Activated naive CD4-positive, alpha-beta T cell treated with anti-CD3 and anti-CD28 coated beads for 36 hours (primary cell): ENCODE results near the gene STK16. TPM values are rescaled to one million over a fixed set of nuclear protein-coding genes. Genes with fewer than 3 reads are reported as not detected.
A peak's percentile ranks its signal among the peaks of the same experiment; 100 is the strongest.

ENCODE experiments used
- CTCF ChIA-PET: fragments of 350-600 bp; sonication (Branson Sonifier 250); formaldehyde crosslinking; loops from one replicate; lab custom pipeline; 2021; ENCODE audit warnings: antibody characterized with exemption; lab: Charles Lee
- DNase-seq: peaks from one replicate; pipeline ENCODE4 v3.0.0-alpha.2; 2020
- H3K27ac Mint-ChIP-seq: one replicate; pipeline ENCODE4 v1.8.0; 2021; ENCODE audit warnings: mild to moderate bottlenecking, mixed read lengths
- H3K27me3 Mint-ChIP-seq: one replicate; pipeline ENCODE4 v1.8.0; 2021; ENCODE audit warnings: low read depth, mixed read lengths
- H3K36me3 Mint-ChIP-seq: one replicate; pipeline ENCODE4 v1.8.0; 2021; ENCODE audit warnings: low read depth, mixed read lengths
- H3K4me1 Mint-ChIP-seq: one replicate; pipeline ENCODE4 v1.8.0; 2021; ENCODE audit warnings: low read depth, mixed read lengths
- H3K4me3 Mint-ChIP-seq: one replicate; pipeline ENCODE4 v1.8.0; 2021; ENCODE audit warnings: mild to moderate bottlenecking, moderate library complexity, mixed read lengths
- H3K9me3 Mint-ChIP-seq: one replicate; pipeline ENCODE4 v1.8.0; 2021; ENCODE audit warnings: mixed read lengths
- intact Hi-C: fragments of 100-400 bp; cut with micrococcal nuclease; formaldehyde crosslinking; loops from one replicate; pipeline ENCODE4 v1.15.1; 2023
- total RNA-seq, 2 experiments: library from RNA; stranded (reverse); gene quantifications; one replicate each; pipeline ENCODE4 v1.2.3, GENCODE V29; 2021

STK16 gene
- total RNA-seq, 2 experiments from 2014 or later, result 33.7 to 35.5 TPM

DNA sequence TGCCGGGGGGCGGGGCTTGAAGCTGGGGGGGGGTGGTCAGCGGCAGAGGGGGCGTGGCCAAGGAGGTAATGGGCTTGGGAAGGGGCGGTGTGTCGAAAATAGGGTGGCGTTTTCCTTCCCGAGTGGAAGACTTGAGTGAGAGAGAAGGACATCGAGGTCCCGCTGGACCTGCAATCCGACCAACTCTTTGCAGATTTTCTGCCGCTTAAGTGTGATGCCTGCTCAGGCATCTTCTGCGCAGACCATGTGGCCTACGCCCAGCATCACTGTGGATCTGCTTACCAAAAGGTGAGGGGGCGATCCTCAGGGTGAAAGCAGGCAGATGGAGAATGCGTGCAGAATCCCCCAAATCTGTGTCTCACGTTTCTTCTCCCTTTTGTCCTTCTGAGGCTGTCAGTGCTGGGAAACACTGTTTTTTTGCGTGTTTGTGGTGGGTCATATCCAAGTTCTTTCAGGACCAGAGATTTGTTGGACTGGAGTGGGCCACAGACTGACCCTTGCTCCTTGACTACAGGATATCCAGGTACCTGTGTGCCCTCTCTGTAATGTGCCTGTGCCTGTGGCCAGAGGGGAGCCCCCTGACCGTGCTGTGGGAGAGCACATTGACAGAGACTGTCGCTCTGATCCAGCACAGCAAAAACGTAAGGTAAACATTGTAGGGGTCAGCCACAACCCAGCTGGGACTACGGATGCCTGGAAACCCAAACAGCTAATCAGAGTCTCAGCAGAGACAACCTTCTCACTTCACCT, 38.0 kb upstream of the STK16 start:
- peak overlapping the region; percentile 94 for H3K4me3 Mint-ChIP-seq
- H3K27me3 Mint-ChIP-seq, result no peaks in the 10 kb centered on the region
- CTCF ChIA-PET, result interaction anchor here (0.5 to 4.0 kb wide), 15 partner anchors 24 to 166 kb away, joined by 3 to 21 read pairs (median 4); partner anchors contain the start of genes CNPPD1, DNAJB2, NHEJ1 and SLC23A3
- peaks cover 32% of the 10 kb centered on the region for H3K4me1 Mint-ChIP-seq
- H3K27ac Mint-ChIP-seq, result peak overlapping the region; percentile 96
- intact Hi-C loops, result loop anchor here (1.0 to 2.0 kb wide), 2 partner anchors 12 to 179 kb away; partner anchors contain the start of gene DNPEP
- peaks cover 3% of the 10 kb centered on the region for H3K9me3 Mint-ChIP-seq
- no peak for DNase-seq
- peaks cover 13% of the 10 kb centered on the region for H3K36me3 Mint-ChIP-seq

- no peak for DNase-seq
- intact Hi-C loops, result loop anchor here (1.0 to 2.0 kb wide), 2 partner anchors 11 to 179 kb away; partner anchors contain the start of gene DNPEP
- Mint-ChIP-seq H3K4me1 (peaks cover 32% of the 10 kb centered on the region), H3K4me3 (peak overlapping the region; percentile 94), H3K9me3 (peaks cover 3% of the 10 kb centered on the region), H3K27ac (peak overlapping the region; percentile 78), H3K36me3 (peaks cover 13% of the 10 kb centered on the region), H3K27me3 (no peaks in the 10 kb centered on the region)
- CTCF ChIA-PET, result interaction anchor here (0.5 to 4.0 kb wide), 9 partner anchors 36 to 163 kb away, joined by 3 to 21 read pairs (median 4); partner anchors contain the start of gene DNAJB2
Measured at GRCh38 chr2:219207884-219208740, 37.2 kb upstream of the STK16 start.

- peaks cover 18% of the 10 kb centered on the region for H3K36me3 Mint-ChIP-seq
- intact Hi-C loops, result no loop called here
- peaks cover 32% of the 10 kb centered on the region for H3K4me1 Mint-ChIP-seq
- CTCF ChIA-PET, result interaction anchor here (1.0 to 4.0 kb wide), 4 partner anchors 35 to 86 kb away, joined by 3 to 21 read pairs (median 4); no protein-coding TSS in a partner anchor
- H3K27me3 Mint-ChIP-seq, result no peaks in the 10 kb centered on the region
- H3K4me3 Mint-ChIP-seq, result no peak overlapping the region
- no peak for DNase-seq
- peak overlapping the region; percentile 78 for H3K27ac Mint-ChIP-seq
- peaks cover under 1% of the 10 kb centered on the region for H3K9me3 Mint-ChIP-seq
Measured at GRCh38 chr2:219209236-219210195, 35.8 kb upstream of the STK16 start.

DNA sequence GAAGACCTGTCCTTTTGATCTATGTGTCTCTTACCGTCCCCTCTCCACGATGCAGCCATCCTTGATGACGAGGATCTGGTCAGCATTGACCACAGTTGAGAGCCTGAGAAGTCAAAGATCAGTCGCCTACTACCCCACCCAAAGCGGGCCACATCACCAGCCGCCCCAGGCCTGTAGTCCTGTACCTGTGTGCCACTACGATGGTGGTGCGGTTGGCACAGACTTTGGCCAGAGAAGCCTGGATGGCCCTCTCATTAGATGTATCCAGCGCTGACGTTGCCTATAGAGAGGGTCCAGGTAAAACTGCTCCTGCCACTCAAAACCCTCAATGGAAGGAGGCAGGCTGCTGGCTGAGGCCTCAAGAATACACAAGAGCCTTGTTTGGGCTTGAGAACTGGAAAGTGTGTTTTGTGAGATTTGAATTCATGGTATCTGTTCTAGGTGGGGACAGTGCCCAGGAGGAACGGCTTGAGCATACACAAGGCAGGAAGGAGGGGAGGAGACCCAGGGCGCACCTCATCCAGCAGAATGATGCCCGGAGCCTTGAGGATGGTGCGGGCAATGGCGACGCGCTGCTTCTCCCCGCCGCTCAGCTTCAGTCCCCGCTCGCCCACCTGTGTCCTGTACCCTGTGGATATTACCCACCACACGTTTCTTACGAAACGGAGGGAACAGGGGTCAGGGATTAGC, 34.9 kb upstream of the STK16 start:
- Mint-ChIP-seq H3K27ac (no peak overlapping the region), H3K9me3 (no peaks in the 10 kb centered on the region), H3K27me3 (no peaks in the 10 kb centered on the region), H3K36me3 (peaks cover 18% of the 10 kb centered on the region), H3K4me3 (no peak overlapping the region), H3K4me1 (peaks cover 32% of the 10 kb centered on the region)
- CTCF ChIA-PET, result interaction anchor here (0.5 to 2.1 kb wide), 2 partner anchors 34 to 39 kb away, joined by 3 to 7 read pairs; partner anchors contain the start of gene CNPPD1
- DNase-seq, result no peak
- intact Hi-C loops, result no loop called here

- CTCF ChIA-PET, result interaction anchor here (1.0 to 3.1 kb wide), 6 partner anchors 16 to 52 kb away, joined by 4 to 16 read pairs (median 8); partner anchors contain the start of genes ANKZF1, ATG9A, CNPPD1 and SLC23A3
- DNase-seq, result no peak
- Mint-ChIP-seq H3K27me3 (no peaks in the 10 kb centered on the region), H3K4me3 (no peak overlapping the region), H3K27ac (peak overlapping the region; percentile 67), H3K9me3 (no peaks in the 10 kb centered on the region), H3K36me3 (peaks cover 18% of the 10 kb centered on the region), H3K4me1 (peaks cover 33% of the 10 kb centered on the region)
- intact Hi-C loops, result loop anchor here (1.0 kb wide), 2 partner anchors 40 to 51 kb away; partner anchors contain the start of gene NHEJ1
Measured at GRCh38 chr2:219210886-219211362, 34.4 kb upstream of the STK16 start.

DNA sequence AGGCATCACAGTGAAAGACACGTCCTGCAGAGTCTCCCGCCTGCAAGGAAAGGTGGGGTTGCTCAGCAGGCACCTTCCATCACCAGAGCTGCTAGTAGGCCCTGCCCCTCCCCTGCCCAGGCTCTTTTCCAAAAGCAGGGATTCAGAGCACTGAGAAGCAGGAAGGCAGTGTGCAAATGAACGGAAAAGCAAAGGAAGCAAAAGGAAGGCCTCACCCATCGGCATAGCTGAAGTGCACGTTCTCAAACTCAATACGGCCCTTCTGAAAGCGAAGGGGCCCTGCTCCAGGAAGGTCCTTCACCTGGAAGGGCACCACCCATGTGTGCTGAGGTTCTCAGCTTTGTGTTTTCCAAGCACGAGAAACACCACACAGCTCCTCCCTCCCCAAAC, 32.3 kb upstream of the STK16 start:
- intact Hi-C loops, result no loop called here
- H3K9me3 Mint-ChIP-seq, result no peaks in the 10 kb centered on the region
- peaks cover 19% of the 10 kb centered on the region for H3K36me3 Mint-ChIP-seq
- CTCF ChIA-PET, result interaction anchor here (1.0 to 3.1 kb wide), 3 partner anchors 42 to 82 kb away, joined by 4 to 16 read pairs (median 8); partner anchors contain the start of gene SLC23A3
- no peak overlapping the region for H3K4me3 Mint-ChIP-seq
- peaks cover 39% of the 10 kb centered on the region for H3K4me1 Mint-ChIP-seq
- H3K27ac Mint-ChIP-seq, result no peak overlapping the region
- DNase-seq, result no peak
- H3K27me3 Mint-ChIP-seq, result no peaks in the 10 kb centered on the region

DNA sequence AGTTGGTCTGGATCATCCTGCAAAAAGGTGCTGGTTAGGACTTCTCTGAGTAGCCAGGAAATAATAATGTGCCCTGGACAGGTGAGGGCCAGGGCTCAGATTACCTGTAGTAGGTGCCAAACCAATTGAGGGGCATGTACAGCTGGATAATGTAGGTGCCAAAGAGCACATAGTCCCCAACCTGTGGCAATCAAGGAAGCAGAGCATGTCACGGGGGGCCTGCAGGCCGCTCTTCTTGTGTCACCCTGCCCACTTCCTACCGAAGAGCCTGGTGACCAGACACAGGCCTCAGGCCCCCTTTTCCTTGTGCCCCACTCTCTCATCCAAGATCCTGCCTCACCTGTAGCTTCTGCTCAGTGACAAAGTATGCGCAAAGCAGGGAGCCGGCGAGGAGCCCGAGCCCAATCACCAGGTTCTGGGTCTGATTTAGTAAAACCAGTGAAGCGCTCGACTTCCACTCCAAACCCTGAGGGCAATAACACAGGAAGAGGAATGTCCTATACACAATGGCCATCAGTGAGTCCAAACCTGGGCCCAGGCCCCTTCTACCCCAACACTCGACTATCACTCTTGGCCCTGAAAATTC, 31.7 kb upstream of the STK16 start:
- peaks cover 36% of the 10 kb centered on the region for H3K4me1 Mint-ChIP-seq

DNA sequence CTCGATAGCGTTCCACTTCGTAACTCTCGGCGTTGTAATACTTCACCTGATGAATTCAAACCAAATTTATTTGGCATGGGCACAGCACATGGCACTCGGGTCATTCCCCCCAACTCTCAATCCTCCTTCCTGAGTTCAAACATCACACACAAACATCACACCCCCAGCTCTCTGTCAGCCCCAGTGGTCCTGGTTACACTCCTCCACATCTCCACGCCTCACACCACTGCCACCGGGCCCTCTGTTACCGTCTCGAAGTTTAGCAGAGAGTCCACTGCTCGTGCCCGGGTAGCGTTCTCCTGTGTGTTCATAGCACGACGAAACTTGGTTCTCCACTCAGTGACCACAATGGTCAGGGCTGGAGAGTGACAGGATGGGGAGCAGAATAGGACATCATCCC, 31.1 kb upstream of the STK16 start:
- Mint-ChIP-seq H3K36me3 (peaks cover 12% of the 10 kb centered on the region), H3K27me3 (no peaks in the 10 kb centered on the region), H3K27ac (no peak overlapping the region), H3K4me1 (peaks cover 33% of the 10 kb centered on the region), H3K4me3 (no peak overlapping the region), H3K9me3 (no peaks in the 10 kb centered on the region)
- intact Hi-C loops, result no loop called here
- CTCF ChIA-PET, result interaction anchor here (1.6 kb wide), 1 partner anchor 81 kb away, joined by 8 read pairs; no protein-coding TSS in a partner anchor
- no peak for DNase-seq

More for the DNA sequence above, 31.7 kb upstream of the STK16 start:
- CTCF ChIA-PET, result interaction anchor here (1.0 to 3.1 kb wide), 3 partner anchors 43 to 81 kb away, joined by 4 to 16 read pairs (median 8); partner anchors contain the start of gene SLC23A3
- Mint-ChIP-seq H3K27me3 (no peaks in the 10 kb centered on the region), H3K4me3 (no peak overlapping the region), H3K9me3 (no peaks in the 10 kb centered on the region), H3K27ac (no peak overlapping the region), H3K36me3 (peaks cover 14% of the 10 kb centered on the region)
- no peak for DNase-seq
- intact Hi-C loops, result no loop called here

GRCh38 chr2:219214786-219215185, 30.5 kb upstream of the STK16 start:
- Mint-ChIP-seq H3K27ac (no peak overlapping the region), H3K36me3 (peaks cover 16% of the 10 kb centered on the region), H3K4me1 (peaks cover 33% of the 10 kb centered on the region), H3K4me3 (no peak overlapping the region), H3K27me3 (no peaks in the 10 kb centered on the region), H3K9me3 (no peaks in the 10 kb centered on the region)
- no peak for DNase-seq
- intact Hi-C loops, result no loop called here
- CTCF ChIA-PET, result interaction anchor here (1.0 kb wide), 1 partner anchor 43 kb away, joined by 3 read pairs; no protein-coding TSS in a partner anchor

DNA sequence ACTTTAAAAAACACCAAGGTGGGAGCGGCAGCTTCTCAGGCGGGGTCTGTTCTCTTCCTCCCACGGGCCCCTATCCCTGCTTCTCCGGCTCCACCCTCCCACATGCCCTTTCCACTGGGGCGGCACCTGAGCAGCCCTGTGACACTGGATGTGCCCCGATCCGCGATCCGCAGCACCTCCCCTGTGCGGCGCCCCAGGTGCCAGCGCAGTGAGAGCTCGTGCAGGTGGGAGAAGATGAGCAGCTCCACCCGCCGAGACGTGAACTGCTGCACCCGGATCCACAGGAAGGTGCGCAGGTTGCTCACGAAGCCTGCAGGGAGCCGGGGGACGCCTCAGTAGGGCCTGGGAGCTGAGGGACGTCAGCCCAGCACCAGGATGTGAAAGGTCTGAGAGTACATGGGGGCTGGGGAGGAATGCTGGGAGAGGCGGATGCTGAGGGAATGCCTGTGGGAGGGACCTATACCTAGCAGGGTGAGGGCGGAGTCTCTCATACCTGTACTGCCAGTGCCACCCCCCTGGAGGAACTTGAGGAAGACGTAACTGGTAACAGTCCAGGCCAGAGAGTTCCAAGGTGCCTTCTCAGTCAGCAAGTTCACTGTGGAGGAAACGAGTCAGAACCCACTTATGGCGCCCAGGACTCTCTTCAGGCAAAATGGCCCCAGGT, 29.3 kb upstream of the STK16 start:
- intact Hi-C loops, result no loop called here
- Mint-ChIP-seq H3K4me1 (peaks cover 28% of the 10 kb centered on the region), H3K27me3 (no peaks in the 10 kb centered on the region), H3K27ac (peak overlapping the region; percentile 30), H3K36me3 (peaks cover 16% of the 10 kb centered on the region), H3K4me3 (no peak overlapping the region), H3K9me3 (no peaks in the 10 kb centered on the region)
- CTCF ChIA-PET, result interaction anchor here (0.5 to 1.7 kb wide), 6 partner anchors 45 to 79 kb away, joined by 3 to 5 read pairs (median 4); no protein-coding TSS in a partner anchor
- DNase-seq, result no peak
